Body of pancreas (tissue), 4 donors: Measurements from ENCODE around the gene KCNMB4. TPM values are rescaled to one million over a fixed set of nuclear protein-coding genes. Genes with fewer than 3 reads are reported as not detected.

Source experiments
- ATAC-seq: fragments of 150-250 bp; one replicate; pipeline ENCODE4 v1.9.1; 2016
- DNase-seq, 4 donors: peaks; one replicate each; pipeline ENCODE4 v3.0.0-alpha.2; 2019
- H3K27ac ChIP-seq, 4 donors: fragments of 200-600 bp; sonication (generic); 1 replicate in 3 of 4; 2 replicates in 1 of 4; pipeline versions ENCODE4 v1.5.1 to v1.6.1; 2016 to 2019; ENCODE audit warnings: mild to moderate bottlenecking in 1 of 4, mixed read lengths in 1 of 4, moderate library complexity in 1 of 4
- H3K27me3 ChIP-seq, 2 donors: fragments of 200-600 bp; sonication (generic); one replicate each; pipeline ENCODE4 v1.6.0; 2016; ENCODE audit warnings: mild to moderate bottlenecking in 1 of 2
- H3K36me3 ChIP-seq, 2 donors: fragments of 200-600 bp; sonication (generic); replicated peaks in 1 of 2; 2 replicates each; pipeline ENCODE4 v1.5.1; 2016; ENCODE audit warnings: low read depth in 2 of 2; ENCODE audit not compliant: insufficient read depth in 1 of 2
- H3K4me1 ChIP-seq: fragments of 200-600 bp; sonication (generic); one replicate; pipeline ENCODE4 v1.6.0; 2016
- H3K4me3 ChIP-seq, 2 donors: fragments of 200-600 bp; sonication (generic); 1 replicate in 1 of 2; 2 replicates in 1 of 2; pipeline ENCODE4 v1.5.1; 2016 to 2019
- H3K9me3 ChIP-seq, 3 donors: fragments of 200-600 bp; sonication (generic); 1 replicate in 2 of 3; 2 replicates in 1 of 3; pipeline ENCODE4 v1.5.1; 2016
- POLR2A ChIP-seq, 3 donors: fragments of 450-650 bp; IDR thresholded peaks; one replicate each; pipeline ENCODE4 v1.6.1; 2016; ENCODE audit warnings: antibody characterized with exemption in 3 of 3, mild to moderate bottlenecking in 2 of 3
- WGBS, 2 donors: methylation state at CpG; one replicate each; pipeline ENCODE4 v1.1.5; 2017; 5-methylcytosine and 5-hydroxymethylcytosine counted together
- intact Hi-C: fragments of 100-400 bp; cut with DNase I; formaldehyde crosslinking; loops from one replicate; pipeline ENCODE4 v1.15.1; 2023
- total RNA-seq, 2 donors: library from RNA; depleted of rRNA; stranded (reverse); fragments of >200 nt; gene quantifications; one replicate each; pipeline ENCODE4 v1.1.0, GENCODE V29; 2016
- TF ChIP-seq, protein P1 (sequence below), 7 experiments: fragments of 450-650 bp in 4 of 7; fragments of 200-600 bp in 3 of 7; sonication (generic) in 3 of 7; IDR thresholded peaks; one replicate each; pipeline ENCODE4 v1.5.1; 2016 to 2019; ENCODE audit warnings: antibody characterized with exemption in 7 of 7

KCNMB4 gene
- total RNA-seq, 2 donors from 2014 or later = 0.33 to 1.6 TPM

GRCh38 chr12:70418101-70418500, 52.0 kb downstream of the KCNMB4 start:
- whole genome bisulfite sequencing, 2 donors = 68 to 72% methylated on average over 3 of the region's 3 CpGs
- Histone ChIP-seq H3K9me3 (no peaks in the 10 kb centered on the region), H3K27ac (no peak overlapping the region), H3K36me3 (no peaks in the 10 kb centered on the region), H3K4me1 (no peaks in the 10 kb centered on the region), H3K27me3 (no peaks in the 10 kb centered on the region), H3K4me3 (no peak overlapping the region)
- ATAC-seq = no peak
- no peak for DNase-seq
- intact Hi-C loops = no loop called here
- TF ChIP-seq POLR2A (IDR thresholded peaks at IDR 0.05) = no peak
- TF ChIP-seq, protein P1, sequence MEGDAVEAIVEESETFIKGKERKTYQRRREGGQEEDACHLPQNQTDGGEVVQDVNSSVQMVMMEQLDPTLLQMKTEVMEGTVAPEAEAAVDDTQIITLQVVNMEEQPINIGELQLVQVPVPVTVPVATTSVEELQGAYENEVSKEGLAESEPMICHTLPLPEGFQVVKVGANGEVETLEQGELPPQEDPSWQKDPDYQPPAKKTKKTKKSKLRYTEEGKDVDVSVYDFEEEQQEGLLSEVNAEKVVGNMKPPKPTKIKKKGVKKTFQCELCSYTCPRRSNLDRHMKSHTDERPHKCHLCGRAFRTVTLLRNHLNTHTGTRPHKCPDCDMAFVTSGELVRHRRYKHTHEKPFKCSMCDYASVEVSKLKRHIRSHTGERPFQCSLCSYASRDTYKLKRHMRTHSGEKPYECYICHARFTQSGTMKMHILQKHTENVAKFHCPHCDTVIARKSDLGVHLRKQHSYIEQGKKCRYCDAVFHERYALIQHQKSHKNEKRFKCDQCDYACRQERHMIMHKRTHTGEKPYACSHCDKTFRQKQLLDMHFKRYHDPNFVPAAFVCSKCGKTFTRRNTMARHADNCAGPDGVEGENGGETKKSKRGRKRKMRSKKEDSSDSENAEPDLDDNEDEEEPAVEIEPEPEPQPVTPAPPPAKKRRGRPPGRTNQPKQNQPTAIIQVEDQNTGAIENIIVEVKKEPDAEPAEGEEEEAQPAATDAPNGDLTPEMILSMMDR (IDR thresholded peaks at IDR 0.05) = no peak

- no peak for TF ChIP-seq POLR2A (IDR thresholded peaks at IDR 0.05)
- TF ChIP-seq, protein P1 (IDR thresholded peaks at IDR 0.05) = no peak
- WGBS, 2 donors = 80 to 81% methylated on average over 8 of the region's 8 CpGs
- DNase-seq = no peak
- H3K27me3 ChIP-seq = no peaks in the 10 kb centered on the region
- H3K27ac ChIP-seq = no peak overlapping the region
- intact Hi-C loops = no loop called here
- no peak for ATAC-seq
- H3K4me3 ChIP-seq = no peak overlapping the region
- no peaks in the 10 kb centered on the region for H3K9me3 ChIP-seq
- no peaks in the 10 kb centered on the region for H3K36me3 ChIP-seq
- H3K4me1 ChIP-seq = no peaks in the 10 kb centered on the region
Measured at GRCh38 chr12:70422631-70423030, 56.5 kb downstream of the KCNMB4 start.

- no peaks in the 10 kb centered on the region for H3K9me3 ChIP-seq
- H3K36me3 ChIP-seq = no peaks in the 10 kb centered on the region
- no peak for ATAC-seq
- intact Hi-C loops = no loop called here
- no peak overlapping the region for H3K4me3 ChIP-seq
- DNase-seq = no peak
- no peaks in the 10 kb centered on the region for H3K4me1 ChIP-seq
- H3K27ac ChIP-seq = no peak overlapping the region
- WGBS, 2 donors = 42 to 61% methylated on average over 1 of the region's 1 CpG
- H3K27me3 ChIP-seq = no peaks in the 10 kb centered on the region
- no peak for TF ChIP-seq POLR2A (IDR thresholded peaks at IDR 0.05)
- TF ChIP-seq, protein P1 (IDR thresholded peaks at IDR 0.05) = no peak
Measured at GRCh38 chr12:70426620-70427019, 60.5 kb downstream of the KCNMB4 start.

DNA sequence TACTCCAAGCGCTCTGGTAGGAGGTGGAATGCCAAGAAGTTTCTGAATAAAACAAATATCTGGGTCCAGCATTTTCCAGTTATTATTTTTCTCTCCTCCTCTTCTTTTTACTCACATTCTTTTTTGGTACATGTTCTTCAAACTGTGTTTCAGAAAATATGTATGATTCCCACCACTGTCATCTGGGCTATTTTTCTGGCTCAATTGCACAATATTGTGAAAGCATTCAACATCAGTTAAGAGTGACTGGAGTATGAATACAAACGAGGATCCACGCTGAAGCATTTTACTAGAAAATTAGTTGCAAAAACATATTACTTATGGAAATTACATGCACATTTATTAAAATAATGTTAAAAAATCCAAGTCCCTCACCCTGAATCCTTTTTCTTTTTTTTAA, 61.5 kb downstream of the KCNMB4 start:
- Histone ChIP-seq H3K27ac (no peak overlapping the region), H3K4me3 (no peak overlapping the region), H3K9me3 (no peaks in the 10 kb centered on the region), H3K27me3 (no peaks in the 10 kb centered on the region), H3K4me1 (no peaks in the 10 kb centered on the region), H3K36me3 (no peaks in the 10 kb centered on the region)
- DNase-seq (no peak), ATAC-seq (no peak)
- WGBS, 2 donors = 73 to 80% methylated on average over 3 of the region's 3 CpGs
- TF ChIP-seq POLR2A (IDR thresholded peaks at IDR 0.05) = no peak
- TF ChIP-seq, protein P1 (IDR thresholded peaks at IDR 0.05) = no peak
- intact Hi-C loops = no loop called here

- 86 to 91% methylated on average over 11 of the region's 11 CpGs for WGBS, 2 donors
- no peaks in the 10 kb centered on the region for H3K9me3 ChIP-seq
Measured at GRCh38 chr12:70430400-70430799, 64.3 kb downstream of the KCNMB4 start.

More at GRCh38 chr12:70430400-70430799, 64.3 kb downstream of the KCNMB4 start:
- Histone ChIP-seq H3K4me1 (no peaks in the 10 kb centered on the region), H3K36me3 (no peaks in the 10 kb centered on the region), H3K27me3 (no peaks in the 10 kb centered on the region), H3K4me3 (no peak overlapping the region), H3K27ac (no peak overlapping the region)
- DNase-seq (no peak), ATAC-seq (no peak)
- intact Hi-C loops = no loop called here
- TF ChIP-seq, protein P1 (IDR thresholded peaks at IDR 0.05) = no peak
- TF ChIP-seq POLR2A (IDR thresholded peaks at IDR 0.05) = no peak
